HG02885 (cell line): ENCODE data around the gene CCNG2.

ENCODE experiments used
- ATAC-seq: cut with Tn5 transposase; IDR thresholded peaks from one replicate; pipeline ENCODE4 v1.9.1; 2021; ENCODE audit warnings: mild to moderate bottlenecking; ENCODE audit not compliant: unreplicated experiment, poor library complexity

Gene CCNG2

GRCh38 chr4:77199701-77200100 is 42.7 kb downstream of the CCNG2 start:
- no peak for ATAC-seq

- ATAC-seq, result no peak
These were observed 44.3 kb downstream of the CCNG2 start for GRCh38 chr4:77201343-77201742.

- no peak for ATAC-seq
These were observed 44.9 kb downstream of the CCNG2 start for GRCh38 chr4:77201857-77202256.

- ATAC-seq, result no peak
These were observed 45.5 kb downstream of the CCNG2 start for GRCh38 chr4:77202491-77202890.

- ATAC-seq, result peak; percentile 79
These were observed 46.6 kb downstream of the CCNG2 start for GRCh38 chr4:77203380-77204197.

DNA sequence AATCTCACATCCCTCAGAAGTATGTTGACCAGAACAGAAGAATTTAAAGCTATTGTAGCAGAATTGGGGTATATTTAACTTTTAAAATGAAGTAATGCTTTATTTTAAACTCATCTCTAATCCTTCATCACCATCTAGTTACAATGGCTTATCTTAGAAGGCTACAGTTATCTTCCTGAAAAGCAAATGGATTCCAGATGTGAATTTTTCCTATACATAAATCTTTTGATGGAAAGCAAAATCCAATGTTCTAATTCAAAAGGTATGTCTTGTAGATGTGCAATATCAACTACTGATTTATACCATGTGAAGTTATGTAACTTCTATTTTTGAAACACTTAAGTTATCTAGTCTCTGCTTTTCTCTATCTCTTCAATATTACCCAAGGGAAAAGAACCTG is 47.6 kb downstream of the CCNG2 start:
- ATAC-seq, result no peak

DNA sequence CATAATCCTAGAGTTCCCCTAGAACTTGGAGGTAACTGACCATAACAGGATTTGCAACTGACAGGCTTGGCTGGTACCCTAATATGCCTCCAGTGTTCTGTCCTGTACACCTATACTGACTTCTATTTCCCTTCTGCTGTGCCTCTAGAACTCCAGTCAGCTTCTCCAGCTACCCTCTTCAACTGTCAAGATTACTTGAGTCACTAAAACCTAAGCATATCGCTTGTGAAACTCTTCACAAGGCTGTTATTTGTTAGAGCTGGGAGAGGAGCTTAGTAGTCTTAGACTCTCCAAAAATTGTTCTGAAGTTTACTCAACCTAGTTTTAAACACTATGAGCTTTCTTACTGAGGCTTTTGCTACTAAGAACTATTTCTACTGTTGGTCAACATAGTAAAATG is 52.0 kb downstream of the CCNG2 start:
- no peak for ATAC-seq

GRCh38 chr4:77209936-77210335 is 52.9 kb downstream of the CCNG2 start:
- ATAC-seq, result no peak

- ATAC-seq, result no peak
These were observed 58.1 kb downstream of the CCNG2 start for GRCh38 chr4:77215107-77215506.

- ATAC-seq, result no peak
These were observed 60.5 kb downstream of the CCNG2 start for GRCh38 chr4:77217526-77217925.

- ATAC-seq, result no peak
These were observed 62.3 kb downstream of the CCNG2 start for GRCh38 chr4:77219266-77219665.
